ENCODE data around the gene PIM1. TPM values are rescaled to one million over a fixed set of nuclear protein-coding genes. Genes with fewer than 3 reads are reported as not detected.

The PIM1 gene
- total RNA-seq, 1 experiment from 2014 or later = 18.6 TPM

DNA sequence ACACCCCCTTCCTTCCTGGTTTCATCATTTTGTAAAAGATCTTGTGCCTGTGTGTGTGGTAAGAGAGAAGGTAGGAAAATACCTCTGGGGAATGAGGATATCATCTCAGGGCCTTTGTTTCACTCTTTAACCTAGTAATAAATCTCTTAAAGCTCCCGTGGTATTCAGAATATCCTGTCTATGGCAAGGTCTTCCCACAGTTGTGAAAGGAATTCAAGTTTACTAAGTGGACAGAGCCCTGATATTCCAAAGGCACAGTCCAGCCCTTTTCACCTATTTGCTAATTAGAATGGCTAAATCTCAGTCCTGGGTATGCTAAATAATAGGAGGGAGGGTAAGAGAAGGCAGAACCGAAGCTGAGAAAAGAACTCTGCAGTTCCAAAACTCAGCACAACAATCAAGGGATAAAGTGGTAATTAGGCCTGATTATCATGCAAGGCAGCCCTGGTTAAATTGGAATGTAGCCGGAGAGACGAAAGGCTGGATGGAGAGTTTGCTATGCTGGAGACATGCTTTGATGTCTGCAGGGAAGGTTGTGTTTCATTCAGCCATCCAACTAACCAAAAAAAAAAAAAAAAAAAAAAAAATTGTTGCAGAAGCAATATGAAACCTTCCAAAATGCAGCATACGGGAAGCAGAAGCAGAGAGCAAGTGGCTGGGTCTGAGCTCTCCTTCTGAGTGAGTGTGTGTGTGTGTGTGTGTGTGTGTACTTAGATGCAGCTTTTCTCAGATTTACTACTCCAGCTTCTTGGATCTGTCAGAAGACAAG lies 28.5 kb upstream of the PIM1 start:
- no peak overlapping the region for H3K27ac Mint-ChIP-seq (ENCODE audit: unreplicated experiment)
- CTCF ChIA-PET = interaction anchor here (0.6 to 0.8 kb wide), 3 partner anchors 67 to 227 kb away, joined by 3 read pairs; no protein-coding TSS in a partner anchor
- BruUV-seq (replicated peaks) = no TSS peak
- H3K36me3 Mint-ChIP-seq (ENCODE audit: insufficient read depth, unreplicated experiment) = peaks cover 14% of the 10 kb centered on the region
- no peak for TF ChIP-seq CTCF (IDR thresholded peaks at IDR 0.05; ENCODE audit: unreplicated experiment)
- peaks cover 52% of the 10 kb centered on the region for H3K4me1 Mint-ChIP-seq (ENCODE audit: low read depth, unreplicated experiment)
- H3K27me3 Mint-ChIP-seq (ENCODE audit: unreplicated experiment) = no peaks in the 10 kb centered on the region
- intact Hi-C loops (cut with micrococcal nuclease; ENCODE audit: unreplicated experiment) = no loop called here
- no peaks in the 10 kb centered on the region for H3K9me3 Mint-ChIP-seq (ENCODE audit: low read depth, unreplicated experiment)
- no peak overlapping the region for H3K4me3 Mint-ChIP-seq (ENCODE audit: low read depth, unreplicated experiment)
- DNase-seq = no peak

DNA sequence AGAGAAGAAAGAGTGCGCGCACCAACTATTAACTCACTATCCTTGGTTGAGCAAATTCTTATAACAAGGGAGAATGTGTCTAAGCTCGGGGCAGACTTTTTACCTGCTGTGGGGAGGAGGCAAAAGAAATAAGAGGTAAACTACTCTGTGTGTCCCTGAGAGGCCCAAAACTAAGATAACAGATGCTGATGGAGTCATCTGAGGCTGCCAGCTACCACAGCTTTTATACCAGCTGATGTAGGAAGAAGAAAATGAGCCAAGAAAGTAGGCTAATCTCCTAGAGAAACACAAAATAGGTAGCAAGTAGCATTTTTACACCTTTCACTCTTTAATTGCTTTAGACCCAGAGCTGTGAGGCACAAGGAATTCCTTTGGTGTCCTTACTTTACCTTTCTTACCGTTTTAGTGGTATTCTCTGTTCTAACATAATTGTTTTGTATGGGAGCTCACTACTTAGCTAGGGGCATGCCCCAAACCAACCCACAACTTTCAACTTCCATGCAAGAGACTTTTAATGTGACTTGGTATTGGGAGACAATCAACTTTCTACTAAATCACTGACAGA lies 27.8 kb upstream of the PIM1 start:
- no TSS peak for BruUV-seq (replicated peaks)
- DNase-seq = no peak
- intact Hi-C loops (cut with micrococcal nuclease; ENCODE audit: unreplicated experiment) = no loop called here
- no peak overlapping the region for H3K4me3 Mint-ChIP-seq (ENCODE audit: low read depth, unreplicated experiment)
- peaks cover 13% of the 10 kb centered on the region for H3K36me3 Mint-ChIP-seq (ENCODE audit: insufficient read depth, unreplicated experiment)
- no peak overlapping the region for H3K27ac Mint-ChIP-seq (ENCODE audit: unreplicated experiment)
- TF ChIP-seq CTCF (IDR thresholded peaks at IDR 0.05; ENCODE audit: unreplicated experiment) = no peak
- no peaks in the 10 kb centered on the region for H3K9me3 Mint-ChIP-seq (ENCODE audit: low read depth, unreplicated experiment)
- H3K27me3 Mint-ChIP-seq (ENCODE audit: unreplicated experiment) = no peaks in the 10 kb centered on the region
- CTCF ChIA-PET = interaction anchor here (0.6 to 0.8 kb wide), 3 partner anchors 68 to 228 kb away, joined by 3 read pairs; no protein-coding TSS in a partner anchor
- H3K4me1 Mint-ChIP-seq (ENCODE audit: low read depth, unreplicated experiment) = peaks cover 45% of the 10 kb centered on the region

DNA sequence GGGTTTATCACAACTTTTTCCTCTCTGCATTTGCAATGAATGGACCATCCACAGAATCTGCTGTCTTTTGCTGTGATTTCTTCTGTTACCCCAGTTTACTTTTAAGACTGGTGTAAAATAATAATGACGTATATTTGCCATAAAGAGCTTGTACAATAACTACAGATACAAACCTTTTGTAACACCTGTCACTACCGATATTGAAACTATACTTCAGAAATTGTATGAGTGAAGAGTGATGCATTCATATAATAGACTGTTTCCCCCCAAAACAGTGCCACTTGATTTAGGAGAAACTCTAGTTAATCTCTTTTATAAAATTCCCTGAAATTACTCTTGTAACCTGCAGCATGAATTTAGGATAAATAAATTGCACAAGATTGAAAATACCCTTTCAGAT lies 26.4 kb upstream of the PIM1 start:
- intact Hi-C loops (cut with micrococcal nuclease; ENCODE audit: unreplicated experiment) = no loop called here
- no peak for TF ChIP-seq CTCF (IDR thresholded peaks at IDR 0.05; ENCODE audit: unreplicated experiment)
- Mint-ChIP-seq H3K4me3 (ENCODE audit: low read depth, unreplicated experiment) (no peak overlapping the region), H3K27ac (ENCODE audit: unreplicated experiment) (no peak overlapping the region), H3K27me3 (ENCODE audit: unreplicated experiment) (no peaks in the 10 kb centered on the region), H3K4me1 (ENCODE audit: low read depth, unreplicated experiment) (peaks cover 30% of the 10 kb centered on the region), H3K9me3 (ENCODE audit: low read depth, unreplicated experiment) (no peaks in the 10 kb centered on the region), H3K36me3 (ENCODE audit: insufficient read depth, unreplicated experiment) (no peaks in the 10 kb centered on the region)
- CTCF ChIA-PET = no interaction called here
- no peak for DNase-seq
- no TSS peak for BruUV-seq (replicated peaks)

DNA sequence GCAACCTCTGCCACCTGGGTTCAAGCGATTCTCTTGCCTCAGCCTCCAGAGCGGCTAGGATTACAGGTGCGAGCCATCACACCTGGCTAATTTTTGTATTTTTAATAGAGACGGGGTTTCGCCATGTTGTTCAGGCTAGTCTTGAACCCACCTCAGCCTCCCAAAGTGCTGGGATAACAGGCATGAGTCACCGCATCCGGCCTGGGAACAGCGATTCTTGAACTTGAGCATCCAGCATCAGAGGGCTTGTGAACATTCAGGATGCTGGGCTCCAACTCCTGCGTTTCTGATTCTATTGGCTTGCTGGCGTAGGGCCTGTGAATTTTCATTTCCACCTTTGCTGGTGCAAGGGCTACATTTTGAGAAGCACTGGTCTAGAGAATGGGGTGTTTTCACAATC lies 24.5 kb upstream of the PIM1 start:
- no peak for DNase-seq
- Mint-ChIP-seq H3K36me3 (ENCODE audit: insufficient read depth, unreplicated experiment) (no peaks in the 10 kb centered on the region), H3K27ac (ENCODE audit: unreplicated experiment) (no peak overlapping the region), H3K4me1 (ENCODE audit: low read depth, unreplicated experiment) (peaks cover 35% of the 10 kb centered on the region), H3K9me3 (ENCODE audit: low read depth, unreplicated experiment) (no peaks in the 10 kb centered on the region), H3K4me3 (ENCODE audit: low read depth, unreplicated experiment) (no peak overlapping the region), H3K27me3 (ENCODE audit: unreplicated experiment) (no peaks in the 10 kb centered on the region)
- no peak for TF ChIP-seq CTCF (IDR thresholded peaks at IDR 0.05; ENCODE audit: unreplicated experiment)
- intact Hi-C loops (cut with micrococcal nuclease; ENCODE audit: unreplicated experiment) = no loop called here
- no TSS peak for BruUV-seq (replicated peaks)
- CTCF ChIA-PET = interaction anchor here (1.0 kb wide), 1 partner anchor 24 kb away, joined by 8 read pairs; no protein-coding TSS in a partner anchor
